ENCODE data around the gene TLR4. TPM values are rescaled to one million over a fixed set of nuclear protein-coding genes. Genes with fewer than 3 reads are reported as not detected.

TLR4 gene
- total and polyA plus RNA-seq, 2 experiments from 2014 or later, result 0.06 TPM; not detected in 1

DNA sequence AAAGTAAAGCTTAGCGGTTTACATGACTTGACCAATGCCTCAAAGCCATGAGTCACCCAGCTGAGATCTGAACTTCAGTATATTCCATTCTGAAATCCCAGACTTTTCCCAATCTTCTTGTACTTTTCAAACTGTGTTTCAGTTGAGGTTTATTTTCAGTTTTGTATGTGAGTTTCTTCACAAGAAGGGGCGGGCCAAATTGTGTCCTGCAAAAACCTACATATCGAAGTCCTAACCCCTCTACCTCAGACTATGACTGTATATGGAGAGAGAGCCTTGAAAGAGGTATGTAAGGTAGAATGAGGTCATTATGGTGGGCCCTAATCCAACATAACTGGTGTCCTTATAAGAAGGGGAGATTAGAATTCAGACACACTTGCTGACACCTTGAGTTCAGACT, 666 bp upstream of the TLR4 start:
- Histone ChIP-seq H3K36me3 (no peaks in the 10 kb centered on the region), H3K4me3 (no peak overlapping the region), H3K9me3 (ENCODE audit: low read depth) (no peaks in the 10 kb centered on the region), H3K27ac (no peak overlapping the region), H3K27me3 (no peaks in the 10 kb centered on the region), H3K4me1 (ENCODE audit: low read depth) (peaks cover 8% of the 10 kb centered on the region)
- DNase-seq (ENCODE audit: low read depth in 1 of 2, low spot score in 1 of 2), result no peak
- TF ChIP-seq, protein P1, sequence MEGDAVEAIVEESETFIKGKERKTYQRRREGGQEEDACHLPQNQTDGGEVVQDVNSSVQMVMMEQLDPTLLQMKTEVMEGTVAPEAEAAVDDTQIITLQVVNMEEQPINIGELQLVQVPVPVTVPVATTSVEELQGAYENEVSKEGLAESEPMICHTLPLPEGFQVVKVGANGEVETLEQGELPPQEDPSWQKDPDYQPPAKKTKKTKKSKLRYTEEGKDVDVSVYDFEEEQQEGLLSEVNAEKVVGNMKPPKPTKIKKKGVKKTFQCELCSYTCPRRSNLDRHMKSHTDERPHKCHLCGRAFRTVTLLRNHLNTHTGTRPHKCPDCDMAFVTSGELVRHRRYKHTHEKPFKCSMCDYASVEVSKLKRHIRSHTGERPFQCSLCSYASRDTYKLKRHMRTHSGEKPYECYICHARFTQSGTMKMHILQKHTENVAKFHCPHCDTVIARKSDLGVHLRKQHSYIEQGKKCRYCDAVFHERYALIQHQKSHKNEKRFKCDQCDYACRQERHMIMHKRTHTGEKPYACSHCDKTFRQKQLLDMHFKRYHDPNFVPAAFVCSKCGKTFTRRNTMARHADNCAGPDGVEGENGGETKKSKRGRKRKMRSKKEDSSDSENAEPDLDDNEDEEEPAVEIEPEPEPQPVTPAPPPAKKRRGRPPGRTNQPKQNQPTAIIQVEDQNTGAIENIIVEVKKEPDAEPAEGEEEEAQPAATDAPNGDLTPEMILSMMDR (IDR thresholded peaks at IDR 0.05; ENCODE audit: low read depth, low read length), result no peak

DNA sequence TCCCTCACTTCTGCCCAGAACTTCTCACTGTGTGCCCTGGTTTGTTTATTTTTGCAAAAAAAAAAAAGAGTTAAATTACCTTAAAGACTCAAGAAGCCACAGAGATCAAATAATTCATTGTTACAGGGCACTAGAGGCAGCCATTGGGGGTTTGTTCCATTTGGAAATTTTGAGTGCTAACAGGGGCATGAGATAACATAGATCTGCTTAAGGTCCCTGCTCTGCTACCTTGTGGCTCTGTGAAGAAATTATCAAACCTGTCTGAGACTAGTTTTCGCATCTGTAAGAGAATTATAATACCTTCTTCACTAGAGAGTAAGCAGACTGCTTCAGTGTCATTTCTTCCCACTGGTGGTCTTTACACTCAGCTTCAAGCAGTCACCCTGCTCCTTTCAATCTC, 394 bp downstream of the TLR4 start:
- Histone ChIP-seq H3K9me3 (ENCODE audit: low read depth) (no peaks in the 10 kb centered on the region), H3K36me3 (no peaks in the 10 kb centered on the region), H3K4me3 (no peak overlapping the region), H3K27me3 (no peaks in the 10 kb centered on the region), H3K4me1 (ENCODE audit: low read depth) (peaks cover 8% of the 10 kb centered on the region), H3K27ac (no peak overlapping the region)
- DNase-seq (ENCODE audit: low read depth in 1 of 2, low spot score in 1 of 2), result no peak
- TF ChIP-seq, protein P1 (IDR thresholded peaks at IDR 0.05; ENCODE audit: low read depth, low read length), result no peak

DNA sequence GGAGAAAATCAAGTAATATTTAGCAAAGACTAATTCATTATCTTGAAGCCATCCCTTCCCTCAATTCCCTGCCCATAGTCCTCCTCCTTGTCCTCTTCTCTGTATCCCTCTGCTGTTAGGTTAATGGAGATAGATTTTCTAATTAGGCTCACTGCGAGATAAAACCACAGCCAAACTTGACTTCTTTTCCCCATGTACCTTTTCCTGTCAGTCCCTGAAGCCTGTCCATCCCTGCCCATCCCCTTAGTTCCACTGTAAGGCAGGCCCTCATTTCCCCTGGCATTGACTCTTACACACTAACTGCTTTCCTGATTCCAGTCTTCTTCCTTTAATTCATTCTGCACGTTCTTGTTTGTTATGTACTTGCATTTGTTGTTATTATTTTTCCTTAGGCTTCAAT, 1.2 kb downstream of the TLR4 start:
- TF ChIP-seq, protein P1 (IDR thresholded peaks at IDR 0.05; ENCODE audit: low read depth, low read length), result no peak
- H3K9me3 ChIP-seq (ENCODE audit: low read depth), result no peaks in the 10 kb centered on the region
- DNase-seq (ENCODE audit: low read depth in 1 of 2, low spot score in 1 of 2), result no peak
- no peaks in the 10 kb centered on the region for H3K36me3 ChIP-seq
- H3K27ac ChIP-seq, result no peak overlapping the region
- no peak overlapping the region for H3K4me3 ChIP-seq
- no peaks in the 10 kb centered on the region for H3K27me3 ChIP-seq
- H3K4me1 ChIP-seq (ENCODE audit: low read depth), result peaks cover 8% of the 10 kb centered on the region

DNA sequence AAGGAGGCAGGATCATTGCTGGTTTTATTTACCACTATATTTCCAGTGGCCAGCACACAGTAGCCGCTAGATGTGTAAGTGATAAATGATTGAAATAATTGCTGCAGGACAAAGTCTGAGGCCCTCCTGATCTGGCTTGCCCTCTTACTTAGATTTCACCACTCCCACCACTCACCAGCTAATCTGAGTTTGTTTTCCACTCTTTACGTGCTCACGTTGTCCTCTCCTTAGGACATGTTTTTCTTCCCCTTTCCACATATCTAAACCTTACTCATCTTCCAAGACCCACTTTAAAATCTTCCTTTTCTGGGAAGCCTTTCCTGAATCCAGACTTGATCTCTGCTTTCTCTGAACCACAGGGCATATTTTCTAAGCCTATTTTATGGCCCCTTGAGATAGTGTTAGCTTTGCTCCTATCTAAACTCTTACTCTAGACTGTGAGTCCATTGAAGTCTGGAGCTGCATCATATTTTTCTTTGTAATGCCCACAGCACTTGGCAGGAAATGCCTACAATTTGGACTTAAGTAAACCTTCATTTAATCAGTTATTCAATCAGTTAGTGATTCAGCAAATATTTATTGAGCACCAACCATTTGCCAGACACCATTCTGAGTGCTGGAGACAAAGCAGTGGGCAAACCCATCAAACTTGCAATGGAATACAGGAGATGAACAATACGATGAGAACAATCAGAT, 2.4 kb downstream of the TLR4 start:
- no peak overlapping the region for H3K27ac ChIP-seq
- no peaks in the 10 kb centered on the region for H3K9me3 ChIP-seq (ENCODE audit: low read depth)
- TF ChIP-seq, protein P1 (IDR thresholded peaks at IDR 0.05; ENCODE audit: low read depth, low read length), result no peak
- peaks cover 8% of the 10 kb centered on the region for H3K4me1 ChIP-seq (ENCODE audit: low read depth)
- H3K4me3 ChIP-seq, result no peak overlapping the region
- H3K36me3 ChIP-seq, result no peaks in the 10 kb centered on the region
- no peak for DNase-seq (ENCODE audit: low read depth in 1 of 2, low spot score in 1 of 2)
- no peaks in the 10 kb centered on the region for H3K27me3 ChIP-seq

DNA sequence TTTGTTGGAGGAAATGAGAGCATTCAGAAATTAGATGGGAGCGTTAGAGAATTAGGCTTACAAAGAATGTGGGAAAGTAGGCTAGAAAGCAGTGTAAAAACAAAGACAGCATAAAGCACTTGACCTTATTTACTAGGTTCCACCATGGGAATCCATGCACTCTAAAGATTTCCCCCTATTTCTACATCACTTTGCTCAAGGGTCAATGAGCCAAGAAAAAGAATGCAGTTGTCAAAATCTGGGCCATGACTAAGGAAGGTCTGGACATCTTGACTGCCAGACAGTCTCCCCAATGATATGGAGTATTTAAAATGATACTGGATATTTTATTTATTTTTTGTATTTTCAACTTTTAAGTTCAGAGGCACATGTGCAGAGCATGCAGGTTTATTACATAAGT, 3.4 kb downstream of the TLR4 start:
- Histone ChIP-seq H3K27ac (no peak overlapping the region), H3K9me3 (ENCODE audit: low read depth) (no peaks in the 10 kb centered on the region), H3K27me3 (no peaks in the 10 kb centered on the region), H3K4me1 (ENCODE audit: low read depth) (peaks cover 8% of the 10 kb centered on the region), H3K4me3 (no peak overlapping the region), H3K36me3 (no peaks in the 10 kb centered on the region)
- DNase-seq (ENCODE audit: low read depth in 1 of 2, low spot score in 1 of 2), result no peak
- TF ChIP-seq, protein P1 (IDR thresholded peaks at IDR 0.05; ENCODE audit: low read depth, low read length), result no peak

All from cardiac muscle cell (in vitro differentiated cells and primary cell).